HG03565 (cell line): ENCODE measurements around the gene DAAM2.
A peak's percentile ranks its signal among the peaks of the same experiment; 100 is the strongest.

Experiments used
- ATAC-seq: cut with Tn5 transposase; IDR thresholded peaks from one replicate; pipeline ENCODE4 v1.9.1; 2021; ENCODE audit warnings: mild to moderate bottlenecking, moderate library complexity; ENCODE audit not compliant: unreplicated experiment

The DAAM2 gene

GRCh38 chr6:39786649-39787048, 5.5 kb upstream of the DAAM2 start:
- ATAC-seq: no peak

DNA sequence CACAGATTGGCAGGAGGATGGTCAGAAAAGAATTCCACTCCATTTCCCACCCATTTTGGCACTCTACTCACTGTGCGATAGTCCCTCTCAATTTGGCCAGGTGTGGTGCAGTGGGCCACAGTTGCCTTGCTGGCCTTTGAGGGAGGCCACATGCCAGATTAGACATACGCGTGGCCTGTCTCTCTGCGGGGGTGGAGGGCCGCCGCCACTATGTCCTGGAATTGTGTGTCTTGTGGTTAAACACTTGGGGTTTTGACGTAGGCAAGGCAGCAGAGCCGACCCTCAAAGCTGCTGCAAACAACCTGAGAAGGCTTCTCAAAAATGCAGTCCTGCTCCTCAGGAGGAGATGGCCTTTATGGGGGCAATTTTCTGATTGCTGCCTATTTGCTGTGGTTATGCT, 4.9 kb upstream of the DAAM2 start:
- ATAC-seq: no peak

GRCh38 chr6:39790772-39791171, 1.4 kb upstream of the DAAM2 start:
- ATAC-seq: no peak

DNA sequence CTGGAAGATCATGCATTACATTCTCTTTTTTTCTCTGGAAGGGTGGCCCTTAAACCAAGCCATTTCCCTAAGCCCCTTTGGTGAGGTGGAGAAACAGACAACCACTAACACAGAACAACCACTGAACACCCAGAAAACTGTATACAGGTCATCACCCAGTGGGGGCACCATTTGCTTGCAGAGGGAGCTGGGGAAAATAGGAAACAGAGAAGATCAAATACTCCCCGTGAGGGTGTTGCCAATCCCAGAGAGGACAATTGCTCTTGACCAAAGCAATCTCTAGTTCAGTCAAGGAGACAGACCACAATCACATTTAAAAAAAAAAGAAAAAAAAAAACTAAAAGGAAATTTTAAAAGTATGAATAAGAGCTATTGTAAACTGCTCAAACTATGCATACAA, 865 bp upstream of the DAAM2 start:
- ATAC-seq: no peak

- ATAC-seq: no peak
Measured at GRCh38 chr6:39792540-39793450, 619 bp downstream of the DAAM2 start.

DNA sequence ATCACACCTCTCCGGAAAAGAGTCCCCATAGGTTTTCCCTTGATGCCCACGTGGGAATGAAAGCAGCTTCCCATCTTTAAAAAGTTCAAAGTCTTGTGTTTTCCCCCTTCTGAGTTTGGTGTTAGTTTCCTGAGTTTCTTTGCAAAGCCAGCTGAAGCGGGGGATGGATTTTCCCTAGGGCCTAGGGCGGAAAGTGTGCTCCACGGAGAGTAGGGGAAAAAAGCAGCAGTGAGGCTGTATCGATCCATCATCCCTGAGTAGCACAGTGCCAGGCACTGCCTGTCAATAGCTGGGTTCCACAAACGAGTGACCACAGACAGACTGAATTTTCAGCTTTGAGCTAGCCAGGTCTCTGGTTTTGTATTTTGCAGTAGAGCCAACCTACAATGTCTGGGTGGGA, 1.3 kb downstream of the DAAM2 start:
- no peak for ATAC-seq

- no peak for ATAC-seq
Measured at GRCh38 chr6:39794231-39794630, 2.1 kb downstream of the DAAM2 start.

GRCh38 chr6:39797751-39798150, 5.6 kb downstream of the DAAM2 start:
- no peak for ATAC-seq

DNA sequence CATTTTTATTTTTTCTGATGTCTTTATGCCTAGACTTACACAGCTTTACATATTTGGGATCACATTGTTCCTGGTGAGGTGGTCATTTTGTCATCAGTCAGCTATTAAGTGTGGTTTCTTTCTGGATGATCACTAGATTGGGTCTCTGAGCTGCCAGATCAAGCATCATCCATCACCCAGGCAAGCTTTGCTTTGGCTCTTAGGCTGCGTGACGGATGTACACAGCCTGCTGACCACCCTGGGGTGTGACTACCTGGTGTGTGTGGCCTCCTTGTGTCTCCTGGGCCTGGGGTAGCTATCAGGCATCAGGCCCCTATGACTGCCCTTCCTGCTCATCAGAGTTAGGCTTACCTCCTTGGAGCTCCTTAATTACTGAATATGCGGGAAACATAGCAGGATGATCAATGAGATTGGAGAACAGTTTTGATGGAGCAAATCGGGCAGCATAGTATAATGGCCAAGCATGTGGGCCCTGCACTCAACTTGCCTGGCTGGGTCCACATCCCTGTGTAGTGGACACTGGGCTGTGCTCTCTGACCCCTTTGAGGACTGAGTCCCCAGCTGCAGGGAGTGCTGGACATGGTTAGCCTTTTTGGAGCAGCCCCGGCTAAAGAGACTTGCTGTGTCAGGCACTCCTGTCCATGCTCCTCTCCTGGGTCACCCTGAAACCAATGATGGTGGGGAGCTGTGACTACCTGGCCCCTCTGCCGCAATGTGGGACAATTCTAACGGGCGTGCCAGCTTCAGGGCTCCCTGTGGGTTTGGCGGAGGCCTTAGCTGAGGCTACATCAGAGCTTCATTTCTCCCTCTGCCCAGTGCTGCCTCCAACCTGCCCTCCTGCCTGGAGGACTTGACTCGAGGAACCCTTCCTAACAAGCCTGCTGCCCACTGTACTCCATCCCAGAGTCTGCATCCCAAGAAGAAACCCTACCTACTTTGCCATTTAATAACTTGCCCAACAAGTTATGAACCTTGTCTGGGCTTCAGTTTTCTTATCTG, 8.2 kb downstream of the DAAM2 start:
- ATAC-seq: no peak

- ATAC-seq: no peak
Measured at GRCh38 chr6:39801456-39802251, 9.5 kb downstream of the DAAM2 start.

DNA sequence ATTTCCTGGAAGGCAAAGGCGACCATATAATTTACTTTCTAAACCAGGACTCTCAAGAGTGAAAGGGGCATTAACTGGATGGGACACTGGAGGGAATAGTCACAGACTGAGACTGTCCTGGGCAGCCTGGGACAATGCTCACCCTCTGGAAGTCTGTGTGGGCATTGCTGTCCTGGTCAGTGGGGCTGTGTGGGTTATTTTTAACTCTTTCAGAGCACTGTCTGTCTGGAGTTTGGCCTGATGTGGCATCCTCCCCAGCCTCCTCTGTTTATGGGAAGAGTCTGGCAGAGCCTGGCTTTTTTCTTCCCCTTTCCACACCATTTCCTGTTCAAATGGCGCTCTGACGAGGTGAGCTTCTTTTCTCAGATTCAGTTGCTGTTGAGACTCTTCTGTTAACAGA, 11.7 kb downstream of the DAAM2 start:
- no peak for ATAC-seq

GRCh38 chr6:39804466-39805065, 12.4 kb downstream of the DAAM2 start:
- ATAC-seq: no peak

DNA sequence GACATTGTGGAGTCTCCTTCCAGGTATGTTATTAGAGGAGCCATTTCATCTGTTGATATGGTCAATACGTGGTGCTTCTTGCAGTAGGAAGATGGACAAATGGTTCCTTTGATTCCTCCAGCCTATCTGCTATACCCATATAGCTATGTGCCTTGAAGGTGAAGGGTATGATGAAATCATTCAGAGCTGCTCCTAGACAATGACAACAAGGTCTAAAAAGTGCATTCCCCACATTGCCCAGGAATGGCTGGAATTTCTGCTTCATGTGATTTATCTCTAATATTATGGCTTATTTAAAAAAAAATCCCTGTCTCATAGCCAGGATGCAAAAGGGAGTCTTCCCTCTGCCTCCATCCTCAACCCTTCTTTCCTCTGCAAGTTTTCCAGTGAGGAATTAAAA, 14.1 kb downstream of the DAAM2 start:
- ATAC-seq: no peak

DNA sequence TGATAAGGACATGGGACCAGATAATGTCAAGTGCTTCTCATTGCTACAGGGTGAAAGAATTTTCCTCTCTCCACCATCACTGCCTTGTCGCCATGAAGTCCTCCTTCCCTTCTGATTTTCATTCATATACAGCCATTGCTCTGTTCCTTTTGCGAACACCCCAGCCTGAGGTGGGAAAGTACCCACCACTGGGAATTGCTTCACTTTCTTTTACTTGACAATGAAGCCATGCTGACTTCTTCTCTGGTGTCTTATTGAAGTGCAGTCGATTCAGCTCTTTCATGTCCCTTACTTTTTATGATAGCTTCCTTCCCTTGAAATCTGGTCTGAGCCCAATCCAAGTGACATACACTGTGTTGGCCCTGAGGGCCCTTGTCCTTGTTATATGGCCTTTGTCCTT, 16.2 kb downstream of the DAAM2 start:
- no peak for ATAC-seq

DNA sequence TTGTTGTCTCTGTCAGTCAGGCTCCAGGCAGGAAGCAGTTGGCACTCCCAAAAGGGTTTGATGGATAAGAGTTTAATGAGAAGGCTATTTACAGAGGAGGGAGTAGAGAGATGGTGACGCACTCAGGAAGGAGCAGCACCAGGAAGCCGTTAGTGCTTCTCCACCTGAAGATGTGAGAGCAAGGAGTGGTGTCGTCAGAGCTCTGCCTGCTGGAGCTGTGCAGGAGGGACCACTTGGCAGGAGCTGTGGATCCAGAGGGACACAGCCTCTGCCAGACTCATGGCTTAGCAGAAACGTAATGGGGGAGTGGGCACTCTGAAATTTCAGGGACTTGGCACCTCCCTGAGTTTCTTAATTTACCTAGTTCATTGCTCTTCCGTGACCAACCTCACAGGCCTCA, 16.8 kb downstream of the DAAM2 start:
- ATAC-seq: no peak

GRCh38 chr6:39811835-39812345, 19.7 kb downstream of the DAAM2 start:
- ATAC-seq: no peak

DNA sequence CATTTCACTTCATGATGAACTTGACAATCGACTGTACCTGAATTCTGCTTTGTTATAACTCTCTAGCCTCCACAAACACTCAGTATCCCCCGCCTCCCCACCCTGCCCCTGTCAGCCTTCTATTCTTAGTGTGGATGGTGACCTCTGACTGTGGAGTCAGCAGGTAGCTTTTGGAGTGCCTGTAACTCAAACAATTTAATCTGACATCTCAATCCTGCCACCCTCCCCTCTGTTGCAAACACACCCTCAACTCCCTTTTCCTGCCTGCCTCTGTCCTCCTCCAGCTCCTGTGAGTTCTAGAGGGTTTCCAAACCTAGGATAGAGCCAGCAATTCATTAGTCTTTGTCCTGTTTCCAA, 20.3 kb downstream of the DAAM2 start:
- ATAC-seq: no peak

DNA sequence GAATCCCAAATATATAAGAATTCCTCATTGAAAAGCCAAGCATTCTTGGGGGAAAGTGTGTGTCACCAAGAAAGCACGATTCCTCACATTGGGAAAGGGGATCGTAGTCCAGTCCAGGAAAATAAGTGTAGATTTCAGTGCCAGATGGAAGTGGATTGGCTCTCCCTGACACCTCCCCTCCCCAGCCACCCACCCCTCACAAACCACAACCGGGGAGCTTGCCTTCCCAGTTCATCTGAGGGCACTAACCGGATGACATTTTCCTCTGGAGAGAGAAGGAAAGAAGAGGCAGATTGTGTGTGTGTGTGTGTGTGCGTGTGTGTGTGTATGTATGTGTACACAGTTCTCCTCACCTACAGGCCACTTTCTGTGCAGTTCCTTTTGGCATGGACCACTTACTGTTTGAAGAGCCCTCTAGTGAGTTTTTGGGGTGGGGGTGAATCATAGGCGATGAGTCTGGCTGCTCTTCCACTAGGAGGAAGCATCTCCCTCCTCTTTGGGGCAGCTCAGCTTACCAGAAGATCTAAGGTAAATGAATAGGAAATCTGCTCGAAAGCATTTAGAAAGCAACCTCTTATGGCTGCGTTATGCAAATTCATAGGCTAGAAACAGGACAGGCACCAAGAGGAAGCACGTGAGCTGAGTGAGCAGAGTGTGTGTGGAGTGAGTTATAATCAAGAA, 20.8 kb downstream of the DAAM2 start:
- ATAC-seq: peak; percentile 54

DNA sequence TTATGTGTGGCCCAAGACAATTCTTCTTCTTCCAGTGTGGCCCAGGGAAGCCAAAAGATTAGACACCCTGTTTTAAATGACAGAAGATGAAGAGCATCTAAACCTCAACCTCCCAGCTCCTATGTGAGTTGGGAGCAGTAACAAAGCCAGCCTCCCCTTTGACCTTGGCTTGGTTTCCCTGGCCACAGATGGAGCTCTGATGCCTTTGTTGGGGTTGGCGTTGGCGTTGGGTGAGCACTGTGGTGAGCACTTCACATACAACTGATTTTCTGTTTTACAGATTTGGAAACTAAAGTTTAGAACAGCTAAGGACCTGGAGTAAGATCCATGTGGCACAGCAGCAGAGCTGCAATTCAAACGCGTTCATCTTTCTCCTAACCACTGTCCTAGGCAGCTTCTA, 22.1 kb downstream of the DAAM2 start:
- ATAC-seq: no peak

DNA sequence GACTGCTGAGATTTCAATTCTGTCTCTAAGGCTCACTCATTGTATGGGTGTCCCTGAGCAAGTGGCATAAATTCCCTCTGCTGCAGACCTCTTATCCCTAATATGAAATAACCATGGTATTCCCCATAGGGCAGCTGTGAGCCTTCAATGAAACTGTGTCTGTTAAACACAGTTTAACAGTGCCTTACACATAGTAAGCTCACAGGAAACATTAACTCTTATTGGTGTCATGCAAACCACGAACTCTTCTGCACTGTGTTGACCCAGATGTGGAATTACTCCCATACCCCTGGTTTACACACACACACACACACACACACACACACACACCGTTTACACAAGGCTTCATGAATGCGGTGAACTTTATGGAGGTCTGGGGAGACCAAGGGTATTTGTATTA, 23.2 kb downstream of the DAAM2 start:
- ATAC-seq: no peak
